ENCODE data around the gene RAB31. TPM values are rescaled to one million over a fixed set of nuclear protein-coding genes. Genes with fewer than 3 reads are reported as not detected.

The RAB31 gene
- polyA plus RNA-seq, 2 of the 4 experiments (the other 2 are of a cell fraction): 16.9 to 46.3 TPM

DNA sequence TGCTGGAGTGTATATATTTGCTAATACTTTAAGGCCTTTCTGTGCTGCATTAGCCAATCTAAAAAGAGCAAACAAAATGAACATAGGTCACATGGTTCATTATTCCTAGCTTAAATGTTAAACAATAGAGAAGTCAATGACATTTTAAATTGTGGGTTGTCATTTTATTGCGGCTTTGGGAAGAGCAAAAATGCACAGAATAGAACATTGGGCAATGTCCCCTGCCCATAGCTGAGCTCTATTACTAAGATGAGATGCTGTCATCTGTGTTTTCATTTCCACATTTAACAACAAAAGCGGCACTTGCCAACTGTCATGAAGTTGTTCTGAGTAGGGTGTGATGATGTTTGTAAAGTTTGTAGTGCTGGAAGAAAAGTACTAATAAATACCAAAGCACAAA is 202.6 kb downstream of the RAB31 start:
- H3K27ac ChIP-seq: no peak overlapping the region
- TF ChIP-seq ZFP36 (IDR thresholded peaks at IDR 0.05; ENCODE audit: borderline replicate concordance, partially characterized antibody) (no peak), CBX8 (IDR thresholded peaks at IDR 0.05) (no peak), RARB (CRISPR knock-in tag; IDR thresholded peaks at IDR 0.05) (no peak), ZC3H11A (IDR thresholded peaks at IDR 0.05) (no peak), HOXB5 (CRISPR knock-in tag; IDR thresholded peaks at IDR 0.05) (no peak), CBX2 (IDR thresholded peaks at IDR 0.05; ENCODE audit: borderline replicate concordance, low read depth) (no peak), FOSB (CRISPR knock-in tag; IDR thresholded peaks at IDR 0.05) (no peak), RAD21 (conservative IDR thresholded peaks at IDR 0.05 in 1 of 2, IDR thresholded peaks at IDR 0.05 in 1 of 2) (no peak), EP300 (IDR thresholded peaks at IDR 0.05) (no peak), JUN (IDR thresholded peaks at IDR 0.05) (no peak), MAZ (IDR thresholded peaks at IDR 0.05; ENCODE audit: borderline replicate concordance, low read depth, low read length) (no peak), RNF2 (IDR thresholded peaks at IDR 0.05; ENCODE audit: borderline replicate concordance, low read depth) (no peak), HOXB13 (CRISPR knock-in tag; IDR thresholded peaks at IDR 0.05; ENCODE audit: low read depth) (no peak), HDAC2 (IDR thresholded peaks at IDR 0.05) (no peak)
- TF ChIP-seq, protein P1, sequence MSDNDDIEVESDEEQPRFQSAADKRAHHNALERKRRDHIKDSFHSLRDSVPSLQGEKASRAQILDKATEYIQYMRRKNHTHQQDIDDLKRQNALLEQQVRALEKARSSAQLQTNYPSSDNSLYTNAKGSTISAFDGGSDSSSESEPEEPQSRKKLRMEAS (IDR thresholded peaks at IDR 0.05): no peak
- TF ChIP-seq, protein P2, sequence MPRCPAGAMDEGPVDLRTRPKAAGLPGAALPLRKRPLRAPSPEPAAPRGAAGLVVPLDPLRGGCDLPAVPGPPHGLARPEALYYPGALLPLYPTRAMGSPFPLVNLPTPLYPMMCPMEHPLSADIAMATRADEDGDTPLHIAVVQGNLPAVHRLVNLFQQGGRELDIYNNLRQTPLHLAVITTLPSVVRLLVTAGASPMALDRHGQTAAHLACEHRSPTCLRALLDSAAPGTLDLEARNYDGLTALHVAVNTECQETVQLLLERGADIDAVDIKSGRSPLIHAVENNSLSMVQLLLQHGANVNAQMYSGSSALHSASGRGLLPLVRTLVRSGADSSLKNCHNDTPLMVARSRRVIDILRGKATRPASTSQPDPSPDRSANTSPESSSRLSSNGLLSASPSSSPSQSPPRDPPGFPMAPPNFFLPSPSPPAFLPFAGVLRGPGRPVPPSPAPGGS (IDR thresholded peaks at IDR 0.05): no peak
- TF ChIP-seq, protein P3, sequence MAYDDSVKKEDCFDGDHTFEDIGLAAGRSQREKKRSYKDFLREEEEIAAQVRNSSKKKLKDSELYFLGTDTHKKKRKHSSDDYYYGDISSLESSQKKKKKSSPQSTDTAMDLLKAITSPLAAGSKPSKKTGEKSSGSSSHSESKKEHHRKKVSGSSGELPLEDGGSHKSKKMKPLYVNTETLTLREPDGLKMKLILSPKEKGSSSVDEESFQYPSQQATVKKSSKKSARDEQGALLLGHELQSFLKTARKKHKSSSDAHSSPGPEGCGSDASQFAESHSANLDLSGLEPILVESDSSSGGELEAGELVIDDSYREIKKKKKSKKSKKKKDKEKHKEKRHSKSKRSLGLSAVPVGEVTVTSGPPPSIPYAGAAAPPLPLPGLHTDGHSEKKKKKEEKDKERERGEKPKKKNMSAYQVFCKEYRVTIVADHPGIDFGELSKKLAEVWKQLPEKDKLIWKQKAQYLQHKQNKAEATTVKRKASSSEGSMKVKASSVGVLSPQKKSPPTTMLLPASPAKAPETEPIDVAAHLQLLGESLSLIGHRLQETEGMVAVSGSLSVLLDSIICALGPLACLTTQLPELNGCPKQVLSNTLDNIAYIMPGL (CRISPR knock-in tag; IDR thresholded peaks at IDR 0.05; ENCODE audit: borderline replicate concordance): no peak
- no peaks in the 10 kb centered on the region for H3K9me3 ChIP-seq
- no peak for FAIRE-seq
- H3K4me1 ChIP-seq: peaks cover 7% of the 10 kb centered on the region; the same call in 2 of the 3 replicates
- no peak overlapping the region for H3K4me3 ChIP-seq
- no peak for ATAC-seq
- DNase-seq (ENCODE audit: low read depth in 1 of 2, low spot score in 1 of 2): no peak
- 87% methylated on average over 2 of the region's 2 CpGs for WGBS (ENCODE audit: missing lambda C conversion rate)
- CTCF ChIA-PET: interaction anchor here (1.2 to 1.4 kb wide), 2 partner anchors 16 to 41 kb away, joined by 3 read pairs; no protein-coding TSS in a partner anchor
- no peak overlapping the region for H3K4me2 ChIP-seq
- POLR2A ChIA-PET: no interaction called here

DNA sequence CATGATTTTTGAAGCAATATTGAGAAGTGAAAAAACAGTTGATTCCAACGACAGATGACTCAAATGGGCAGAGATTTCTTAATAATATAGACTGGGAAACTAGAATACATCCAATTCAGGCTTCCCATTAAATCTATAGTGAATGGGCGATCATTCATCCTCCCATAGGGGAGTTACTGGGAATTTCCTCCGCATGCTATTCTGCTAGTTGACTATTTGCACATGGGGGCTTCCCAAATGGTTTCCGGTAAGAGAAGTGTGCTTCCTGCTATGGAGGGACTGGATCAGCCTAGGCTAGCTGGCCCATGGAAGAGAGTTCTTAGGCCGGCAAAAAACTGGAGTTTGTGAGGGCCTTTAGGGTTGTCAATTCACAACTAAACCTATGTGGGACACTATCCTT is 203.1 kb downstream of the RAB31 start:
- TF ChIP-seq HOXB5 (CRISPR knock-in tag; IDR thresholded peaks at IDR 0.05) (no peak), SMC3 (IDR thresholded peaks at IDR 0.05) (no peak), POLR2AphosphoS2 (conservative IDR thresholded peaks at IDR 0.05; ENCODE audit: low read length) (no peak), EHF (CRISPR knock-in tag; IDR thresholded peaks at IDR 0.05) (no peak), MAFK (IDR thresholded peaks at IDR 0.05; ENCODE audit: partially characterized antibody) (no peak), RFX5 (IDR thresholded peaks at IDR 0.05) (no peak)
- TF ChIP-seq, protein P4, sequence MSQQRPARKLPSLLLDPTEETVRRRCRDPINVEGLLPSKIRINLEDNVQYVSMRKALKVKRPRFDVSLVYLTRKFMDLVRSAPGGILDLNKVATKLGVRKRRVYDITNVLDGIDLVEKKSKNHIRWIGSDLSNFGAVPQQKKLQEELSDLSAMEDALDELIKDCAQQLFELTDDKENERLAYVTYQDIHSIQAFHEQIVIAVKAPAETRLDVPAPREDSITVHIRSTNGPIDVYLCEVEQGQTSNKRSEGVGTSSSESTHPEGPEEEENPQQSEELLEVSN (IDR thresholded peaks at IDR 0.05; ENCODE audit: borderline replicate concordance, low read depth): no peak
- 96% methylated on average over 5 of the region's 5 CpGs for WGBS (ENCODE audit: missing lambda C conversion rate)
- Histone ChIP-seq H3K27ac (no peak overlapping the region), H3K9me3 (no peaks in the 10 kb centered on the region), H3K4me1 (peaks cover 5% of the 10 kb centered on the region; the same call in 2 of the 3 replicates), H3K4me2 (no peak overlapping the region), H3K4me3 (no peak overlapping the region)
- ATAC-seq (no peak), FAIRE-seq (no peak), DNase-seq (ENCODE audit: low read depth in 1 of 2, low spot score in 1 of 2) (no peak)
- ChIA-PET CTCF (interaction anchor here (1.2 to 1.4 kb wide), 2 partner anchors 17 to 41 kb away, joined by 3 read pairs; no protein-coding TSS in a partner anchor), POLR2A (no interaction called here)

Small RNA genes lying within 50 kb of the gene (small RNA-seq; reads per million reads assigned to genes)
- 0 reads per million in 6 experiments for gene RN7SL862P
- 0 reads per million in 6 experiments for gene RNA5SP449

Other genes with a start within 250 kb of the RAB31 start
- 28.6 and 38.2 TPM in 2 replicates for gene RALBP1, start 232.8 kb upstream of the RAB31 start, polyA plus RNA-seq (2011; rRNA removed)
- 32.9 to 36.3 TPM (median 35.6 TPM) in 3 replicates for gene RALBP1, start 232.8 kb upstream of the RAB31 start, polyA plus RNA-seq (2017; fragmentation: RNase III; extraction: RNeasy Plus Mini Kit Qiagen cat#74134 plus additional on column Dnase treatment)
- 94.5 and 97.3 TPM in 2 replicates for gene PPP4R1, start 93.7 kb upstream of the RAB31 start, polyA plus RNA-seq (2011; rRNA removed)
- 40.1 to 46.1 TPM (median 41.5 TPM) in 3 replicates for gene PPP4R1, start 93.7 kb upstream of the RAB31 start, polyA plus RNA-seq (2017; fragmentation: RNase III; extraction: RNeasy Plus Mini Kit Qiagen cat#74134 plus additional on column Dnase treatment)
- gene TXNDC2, start 177.7 kb downstream of the RAB31 start, polyA plus RNA-seq (2011; rRNA removed): 0.16 TPM in 1 of 2 replicates, not detected in the other
- 0.06 to 0.12 TPM in 2 of 3 replicates, not detected in the other for gene TXNDC2, start 177.7 kb downstream of the RAB31 start, polyA plus RNA-seq (2017; fragmentation: RNase III; extraction: RNeasy Plus Mini Kit Qiagen cat#74134 plus additional on column Dnase treatment)
- gene VAPA, start 205.7 kb downstream of the RAB31 start, polyA plus RNA-seq (2011; rRNA removed): 356 and 391 TPM in 2 replicates
- gene VAPA, start 205.7 kb downstream of the RAB31 start, polyA plus RNA-seq (2017; fragmentation: RNase III; extraction: RNeasy Plus Mini Kit Qiagen cat#74134 plus additional on column Dnase treatment): 158 to 166 TPM (median 161 TPM) in 3 replicates

Data from A549 (cell line).